ENCODE results near the gene ZBP1. TPM values are rescaled to one million over a fixed set of nuclear protein-coding genes. Genes with fewer than 3 reads are reported as not detected.

ZBP1 gene
- polyA plus RNA-seq, 5 donors, result 0.08 to 0.37 (median 0.13) TPM

DNA sequence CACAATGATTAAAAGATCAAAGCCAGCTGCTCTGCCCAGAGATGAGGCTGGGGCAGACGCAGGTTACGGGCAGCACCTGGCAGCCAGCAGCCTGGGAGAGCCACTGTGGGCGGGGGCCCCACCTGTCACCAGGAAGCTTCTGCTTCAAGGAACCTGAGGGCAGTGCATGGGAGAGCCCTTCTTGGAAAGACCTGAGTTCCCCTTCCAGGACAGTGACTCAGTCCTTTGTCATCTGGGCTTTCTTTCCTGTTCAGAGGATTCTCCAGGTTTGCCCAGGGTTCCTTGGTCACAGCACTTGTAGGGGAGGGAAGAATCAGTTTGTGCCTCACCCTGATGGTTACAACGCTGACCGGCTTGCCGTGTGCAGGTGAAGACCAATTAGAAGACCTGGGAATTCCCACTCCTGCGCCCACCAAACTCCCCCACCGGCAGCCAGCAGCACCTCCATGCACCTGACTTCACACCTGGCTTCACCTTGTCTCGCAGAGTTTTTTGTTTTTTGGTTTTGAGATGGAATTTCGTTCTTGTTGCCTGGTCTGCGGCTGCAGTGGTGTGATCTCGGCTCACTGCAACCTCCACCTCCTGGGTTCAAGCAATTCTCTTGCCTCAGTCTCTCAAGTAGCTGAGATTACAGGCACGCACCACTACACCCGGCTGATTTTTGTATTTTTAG is 2.0 kb downstream of the ZBP1 start:
- no peak for DNase-seq

DNA sequence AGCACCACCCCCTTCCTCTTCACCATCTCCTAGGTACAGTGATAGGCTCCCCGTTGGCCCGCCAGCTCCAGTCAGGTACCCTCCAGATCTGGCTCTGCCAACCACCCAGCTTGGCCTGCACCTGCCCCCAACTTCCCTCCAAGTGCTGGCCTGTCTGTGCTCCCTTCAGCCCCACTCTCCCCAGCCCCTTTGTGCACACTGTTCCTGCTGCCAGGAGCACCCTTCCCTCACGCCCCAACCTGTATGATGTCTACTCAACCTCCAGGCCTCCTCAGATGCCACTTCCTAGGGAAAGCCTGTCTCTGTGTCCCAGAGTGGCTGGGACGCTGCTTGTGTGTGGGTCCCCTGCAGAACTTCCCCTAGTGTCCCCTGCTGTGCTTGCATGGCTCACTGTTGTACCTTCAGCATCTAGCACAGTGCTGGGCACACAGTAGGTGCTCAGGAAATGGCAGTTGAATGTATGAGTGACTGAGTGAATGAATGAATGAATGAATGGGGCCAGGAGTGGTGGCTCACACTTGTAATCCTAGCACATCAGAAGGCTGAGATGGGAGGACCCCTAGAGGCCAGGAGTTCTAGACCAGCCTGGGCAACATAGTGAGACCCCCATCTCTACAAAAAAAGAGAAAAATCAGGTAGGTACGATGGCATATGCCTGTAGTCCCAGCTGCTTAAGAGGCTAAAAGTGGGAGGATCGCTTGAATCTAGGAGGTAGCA is 3.0 kb downstream of the ZBP1 start:
- DNase-seq, result no peak

GRCh38 chr20:57616143-57616951 is 3.9 kb downstream of the ZBP1 start:
- DNase-seq, result no peak

DNA sequence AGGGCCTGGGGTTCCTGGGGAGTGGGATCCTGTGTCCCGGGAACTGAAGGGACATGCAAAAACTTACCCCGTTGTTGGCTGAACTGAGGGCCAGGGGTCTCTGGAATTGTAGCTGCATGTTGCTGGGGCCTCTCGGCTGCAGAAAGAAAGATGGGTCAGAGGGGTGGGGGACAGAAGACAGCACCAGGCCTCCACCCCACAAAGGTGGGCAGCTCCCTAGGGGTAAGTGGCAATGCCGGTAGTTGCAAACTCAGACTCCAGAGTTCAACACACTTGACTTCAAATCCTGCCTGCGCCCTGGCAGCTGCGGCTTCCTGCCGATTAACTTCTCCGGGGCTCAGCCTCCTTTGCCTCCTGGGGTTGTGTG is 4.8 kb downstream of the ZBP1 start:
- DNase-seq, result no peak

DNA sequence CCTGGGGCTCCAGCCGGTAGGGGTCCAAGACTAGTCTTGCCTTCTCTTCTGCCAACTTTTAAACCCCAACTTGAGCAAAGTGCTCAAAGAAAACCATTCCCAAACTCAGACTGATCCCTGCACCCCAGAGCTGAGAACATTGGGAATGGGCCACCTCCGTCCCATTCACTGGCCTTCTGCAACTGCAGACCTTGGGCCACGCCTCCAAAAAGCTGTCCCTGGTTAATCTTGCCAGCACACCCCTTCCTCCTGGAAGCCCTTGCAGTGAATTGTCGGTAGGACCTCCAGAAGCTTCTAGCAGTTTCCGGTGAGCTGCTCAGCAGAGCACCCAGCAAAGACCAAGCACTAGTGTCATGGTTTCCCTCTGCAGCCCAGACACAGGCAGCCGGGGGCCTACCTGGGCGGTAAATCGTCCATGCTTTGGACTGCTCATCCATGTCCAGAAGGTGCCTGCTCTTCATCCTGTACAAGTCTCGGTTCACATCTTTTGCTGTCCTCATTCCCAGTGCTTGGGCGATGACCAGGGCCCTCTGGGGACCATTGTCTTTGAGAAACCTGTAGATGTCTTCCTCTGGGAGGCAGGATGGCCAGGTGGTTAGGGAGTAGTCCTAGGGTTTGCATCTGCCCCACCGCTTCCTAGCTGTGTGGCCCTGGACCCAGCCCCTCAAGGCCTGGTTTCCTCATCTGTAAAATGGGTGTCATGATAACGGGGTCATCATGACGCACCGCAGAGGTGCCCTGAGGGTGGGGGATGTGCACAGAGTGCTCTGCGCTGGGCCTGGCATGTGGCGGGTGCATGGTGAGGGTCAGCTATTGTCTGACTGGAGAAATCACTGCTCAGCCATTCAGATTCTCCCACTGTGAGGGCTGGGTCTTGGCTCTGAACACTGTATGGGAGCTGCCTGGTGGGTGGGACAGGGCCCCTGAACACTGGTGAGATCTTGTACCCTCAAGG is 5.5 kb downstream of the ZBP1 start:
- no peak for DNase-seq

DNA sequence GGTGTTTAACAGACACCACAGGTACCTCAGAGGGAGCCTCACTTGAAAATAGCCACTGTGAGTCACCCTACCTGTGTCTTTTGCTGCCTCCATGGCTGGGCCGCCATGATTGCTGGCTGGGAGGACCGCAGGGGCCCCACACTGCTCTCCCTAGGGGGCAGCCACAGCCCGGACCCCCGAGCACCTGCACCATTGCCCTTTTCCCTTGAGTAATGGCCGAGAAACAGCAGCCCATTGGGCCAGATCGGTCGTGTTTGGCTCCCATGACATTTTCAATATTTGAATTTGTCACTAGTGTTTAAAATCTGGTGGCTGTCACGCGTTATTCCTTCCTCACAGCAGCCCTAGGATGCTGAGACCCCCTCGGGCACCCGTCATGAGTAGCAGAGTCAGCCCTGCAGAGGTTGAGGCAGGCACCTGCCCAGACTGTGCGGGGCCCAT is 6.7 kb downstream of the ZBP1 start:
- no peak for DNase-seq

- DNase-seq, result no peak
Measured at GRCh38 chr20:57612916-57613315, 7.3 kb downstream of the ZBP1 start.

GRCh38 chr20:57612436-57612835 is 7.8 kb downstream of the ZBP1 start:
- DNase-seq, result no peak

- no peak for DNase-seq
Measured at GRCh38 chr20:57611586-57612311, 8.5 kb downstream of the ZBP1 start.

DNA sequence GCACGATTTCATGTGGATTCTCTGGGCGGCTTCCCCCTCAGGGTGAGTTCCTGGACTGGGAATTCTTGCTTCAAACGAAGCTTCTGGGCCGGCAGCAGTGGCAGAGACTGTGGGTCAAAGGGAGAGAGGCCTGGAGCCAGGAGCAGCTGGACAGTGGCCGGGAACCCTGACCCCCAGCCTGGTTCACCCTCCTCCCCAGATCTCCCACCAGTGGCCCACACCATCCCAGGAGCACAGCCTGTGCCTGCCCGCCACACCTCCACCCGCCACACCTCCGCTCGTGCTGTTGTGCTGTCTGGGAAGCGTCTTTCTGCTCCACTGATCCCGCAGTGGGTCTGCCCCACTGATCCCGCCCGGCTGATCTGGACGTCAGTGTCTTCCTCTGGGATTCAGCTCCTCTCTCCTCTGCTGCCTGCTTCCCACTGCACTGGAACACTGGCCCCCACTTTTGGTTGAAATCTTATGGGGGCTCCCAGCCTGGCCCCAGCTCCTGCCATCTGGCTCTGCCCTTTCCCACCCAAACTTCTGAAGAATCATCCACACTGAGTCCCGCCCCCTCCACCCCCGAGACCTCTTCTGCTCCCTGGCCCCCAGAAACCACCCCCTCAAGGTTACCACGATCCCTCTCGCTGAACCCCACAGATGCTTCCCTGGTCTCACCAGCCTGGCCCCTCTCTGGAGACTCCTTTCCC is 9.8 kb downstream of the ZBP1 start:
- no peak for DNase-seq

DNA sequence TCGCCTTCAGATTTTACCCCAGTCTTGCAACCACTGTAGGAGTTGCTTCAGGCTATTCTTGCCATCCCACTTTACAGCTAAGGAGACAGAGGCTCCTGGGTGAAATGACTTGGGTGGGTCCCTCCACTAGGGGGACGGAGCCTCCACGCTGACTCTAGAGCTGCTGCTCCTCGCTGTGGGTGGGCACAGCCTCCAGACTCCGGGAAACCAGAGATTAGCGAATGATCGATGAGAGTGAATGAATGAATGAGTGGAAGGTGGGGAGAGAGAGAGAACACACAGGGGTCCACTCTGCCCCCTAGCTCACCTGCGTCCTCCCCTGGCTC is 10.4 kb downstream of the ZBP1 start:
- no peak for DNase-seq

DNA sequence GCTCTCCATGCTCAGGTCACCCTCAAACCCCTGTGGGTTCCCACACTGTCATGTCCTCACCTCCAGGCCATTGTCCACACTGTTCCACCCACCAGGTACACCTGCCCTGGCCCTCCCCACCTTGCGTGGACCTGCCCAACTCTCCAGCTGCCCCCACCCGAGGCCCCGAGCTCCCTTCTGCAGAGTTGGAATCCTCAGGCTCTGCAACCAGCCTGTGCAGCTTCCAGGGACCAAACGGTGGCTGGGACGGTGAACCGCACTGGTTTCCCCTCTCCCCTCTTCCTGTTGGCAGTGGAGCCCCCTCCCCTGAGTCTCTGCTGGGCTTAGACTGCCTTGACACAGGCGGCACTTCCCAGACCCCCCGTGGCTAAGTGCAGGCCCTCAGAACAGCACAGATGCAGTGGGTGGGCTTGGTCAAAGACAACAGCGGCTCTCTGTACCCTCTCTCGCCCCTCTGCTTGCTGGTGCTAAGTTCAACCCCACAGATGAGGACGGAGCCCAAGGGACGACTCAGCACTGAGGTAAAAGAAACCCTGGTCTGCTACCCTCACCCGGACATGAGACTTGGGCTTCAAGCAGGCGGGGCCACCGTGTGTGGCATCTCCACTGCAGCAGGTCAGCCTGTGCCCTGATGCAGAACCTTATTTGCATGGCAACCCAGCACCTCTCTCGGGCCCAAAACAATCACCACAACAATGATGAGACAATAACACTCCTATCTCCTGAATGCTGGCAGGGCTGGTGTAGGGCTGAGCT is 11.0 kb downstream of the ZBP1 start:
- no peak for DNase-seq

- DNase-seq, result no peak
Measured at GRCh38 chr20:57608516-57608915, 11.7 kb downstream of the ZBP1 start.

DNA sequence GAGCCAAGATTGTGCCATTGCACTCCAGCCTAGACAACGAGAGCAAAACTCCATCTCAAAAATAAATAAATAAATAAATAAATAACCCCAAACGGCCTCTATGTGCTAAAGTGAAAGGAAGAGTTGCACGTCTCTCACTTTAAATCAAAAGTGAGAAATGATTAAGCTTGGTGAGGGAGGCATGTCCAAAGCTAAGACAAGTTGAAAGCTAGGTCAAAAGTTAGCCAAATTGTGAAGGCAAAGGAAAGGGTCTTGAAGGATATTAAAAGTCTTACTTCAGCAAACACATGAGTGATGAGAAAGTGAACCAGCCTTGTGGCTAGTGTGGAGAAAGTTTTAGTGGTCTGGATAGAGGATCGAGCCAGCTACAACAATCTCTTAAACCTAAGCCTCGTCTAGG is 14.3 kb downstream of the ZBP1 start:
- DNase-seq, result no peak

DNA sequence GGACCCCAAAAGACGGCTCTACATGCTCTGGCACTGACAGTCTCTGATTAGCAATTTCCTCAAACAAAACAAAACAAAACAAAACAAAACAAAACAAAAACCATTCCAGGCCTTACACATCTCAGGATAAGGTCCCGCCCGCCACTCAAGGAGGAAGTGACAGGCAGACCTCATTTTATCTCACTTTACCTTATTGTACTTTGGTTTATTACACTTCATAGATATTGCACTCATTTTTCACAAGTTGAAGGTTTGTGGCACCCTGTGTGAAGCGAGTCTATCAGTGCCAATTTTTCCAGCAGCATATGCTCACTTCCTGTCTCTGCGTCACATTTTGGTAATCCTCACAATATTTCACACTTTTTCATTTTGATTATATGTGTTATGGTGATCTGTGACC is 15.2 kb downstream of the ZBP1 start:
- DNase-seq, result no peak

GRCh38 chr20:57603120-57603519 is 17.1 kb downstream of the ZBP1 start:
- no peak for DNase-seq

GRCh38 chr20:57601737-57602136 is 18.5 kb downstream of the ZBP1 start:
- DNase-seq, result no peak

- DNase-seq, result no peak
Measured at GRCh38 chr20:57601211-57601570, 19.0 kb downstream of the ZBP1 start.

GRCh38 chr20:57600320-57601210 is 19.7 kb downstream of the ZBP1 start:
- DNase-seq, result no peak

All from right lung (tissue), 5 donors.